ENCODE data around the gene LTBP1.

DNA sequence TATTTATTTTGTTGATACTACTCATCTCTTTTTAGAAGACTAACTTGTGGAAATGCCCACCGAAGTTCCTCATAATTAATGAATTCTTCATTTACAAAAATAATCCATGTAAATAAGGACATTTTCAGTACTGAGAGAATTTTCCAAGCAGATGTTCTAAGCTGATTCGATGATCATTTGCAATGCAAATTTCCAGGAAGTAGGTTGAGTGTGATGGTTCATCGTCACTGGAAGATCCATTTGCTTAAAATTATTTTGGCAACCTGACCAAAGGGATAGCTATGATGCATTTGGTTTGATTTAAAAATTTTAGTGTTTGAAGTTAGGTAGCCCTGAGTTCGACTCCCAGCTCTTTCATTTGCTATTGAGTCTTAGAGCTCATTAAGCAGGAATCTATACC lies 272.4 kb downstream of the LTBP1 start:
- TF ChIP-seq CTCF (IDR thresholded peaks at IDR 0.05) (no peak), POLR2A (IDR thresholded peaks at IDR 0.05) (no peak)

Data from adrenal gland (tissue), 5 donors.